Uterus (tissue), 4 donors: ENCODE measurements around the gene EIF3M. TPM values are rescaled to one million over a fixed set of nuclear protein-coding genes. Genes with fewer than 3 reads are reported as not detected.

Experiments used
- DNase-seq, 2 donors: peaks; one replicate each; pipeline ENCODE4 v3.0.0-alpha.2; 2019 to 2020
- H3K27ac ChIP-seq, 2 donors: fragments of 200-600 bp; sonication (generic); 1 replicate in 1 of 2; 2 replicates in 1 of 2; pipeline ENCODE4 v1.5.1; 2016 to 2018
- H3K27me3 ChIP-seq, 2 donors: fragments of 200-600 bp; sonication (generic); one replicate each; pipeline ENCODE4 v1.5.1; 2018 to 2019; ENCODE audit warnings: control low read depth in 1 of 2
- H3K36me3 ChIP-seq, 2 donors: fragments of 200-600 bp; sonication (generic); one replicate each; pipeline ENCODE4 v1.5.1; 2019; ENCODE audit warnings: control low read depth in 1 of 2
- H3K4me1 ChIP-seq, 2 donors: fragments of 200-600 bp; sonication (generic); one replicate each; pipeline ENCODE4 v1.5.1; 2018 to 2019; ENCODE audit warnings: control low read depth in 1 of 2
- H3K4me3 ChIP-seq, 2 donors: fragments of 200-600 bp; sonication (generic); 1 replicate in 1 of 2; 2 replicates in 1 of 2; pipeline ENCODE4 v1.5.1; 2018 to 2019; ENCODE audit warnings: mild to moderate bottlenecking in 1 of 2
- H3K9me3 ChIP-seq, 2 donors: fragments of 200-600 bp; sonication (generic); one replicate each; pipeline ENCODE4 v1.5.1; 2019; ENCODE audit warnings: control low read depth in 1 of 2
- CTCF ChIP-seq, 4 experiments: fragments of 200-600 bp in 2 of 4; fragments of 450-650 bp in 2 of 4; sonication (generic) in 2 of 4; IDR thresholded peaks; one replicate each; pipeline ENCODE4 v1.5.1; 2016 to 2019; ENCODE audit warnings: antibody characterized with exemption in 4 of 4, mild to moderate bottlenecking in 2 of 4, moderate library complexity in 1 of 4
- POLR2A ChIP-seq, 2 donors: fragments of 450-650 bp; IDR thresholded peaks; one replicate each; pipeline ENCODE4 v1.6.1; 2016; ENCODE audit warnings: antibody characterized with exemption in 2 of 2, mild to moderate bottlenecking in 1 of 2, moderate library complexity in 1 of 2
- intact Hi-C: fragments of 100-400 bp; cut with DNase I; formaldehyde crosslinking; loops from one replicate; pipeline ENCODE4 v1.15.1; 2023; ENCODE audit warnings: low total_unique reads
- total RNA-seq, 4 donors: library from RNA; depleted of rRNA in 3 of 4; stranded (reverse); fragments of >200 nt in 3 of 4; gene quantifications; one replicate each; pipeline versions ENCODE4 v1.1.0 to v1.2.4, GENCODE V29; 2014 to 2023
- donor health status: DM: yes; HTN: yes; CAD: no.

EIF3M gene
- total RNA-seq, 4 donors from 2014 or later = 96.8 to 611 (median 225) TPM

DNA sequence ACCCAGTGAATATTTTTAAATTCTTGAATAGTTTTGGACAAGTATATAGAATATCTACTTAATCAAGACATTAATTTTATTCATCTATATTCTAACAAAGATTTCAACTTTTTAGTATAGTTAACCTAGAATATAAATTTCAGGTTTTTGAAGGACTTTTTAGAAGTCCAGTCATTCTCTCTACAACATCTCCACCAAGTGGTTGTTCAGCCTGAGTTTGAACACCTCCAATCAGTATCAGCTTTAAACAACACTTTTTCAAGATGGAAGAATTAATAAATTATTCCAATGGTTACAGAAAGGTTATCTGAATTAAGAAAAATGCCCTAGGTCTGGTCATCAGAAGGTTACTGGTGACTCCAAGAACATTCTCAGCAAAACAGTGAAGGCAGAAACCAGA lies 31.8 kb downstream of the EIF3M start:
- H3K27ac ChIP-seq = no peak overlapping the region
- TF ChIP-seq POLR2A (IDR thresholded peaks at IDR 0.05) (no peak), CTCF (IDR thresholded peaks at IDR 0.05) (peak in 2 of 4 experiments; percentile 30 to 37)
- H3K9me3 ChIP-seq = no peaks in the 10 kb centered on the region
- DNase-seq = no peak
- H3K36me3 ChIP-seq = no peaks in the 10 kb centered on the region
- H3K4me3 ChIP-seq = no peak overlapping the region
- no peaks in the 10 kb centered on the region for H3K4me1 ChIP-seq
- intact Hi-C loops = no loop called here
- H3K27me3 ChIP-seq = no peaks in the 10 kb centered on the region

DNA sequence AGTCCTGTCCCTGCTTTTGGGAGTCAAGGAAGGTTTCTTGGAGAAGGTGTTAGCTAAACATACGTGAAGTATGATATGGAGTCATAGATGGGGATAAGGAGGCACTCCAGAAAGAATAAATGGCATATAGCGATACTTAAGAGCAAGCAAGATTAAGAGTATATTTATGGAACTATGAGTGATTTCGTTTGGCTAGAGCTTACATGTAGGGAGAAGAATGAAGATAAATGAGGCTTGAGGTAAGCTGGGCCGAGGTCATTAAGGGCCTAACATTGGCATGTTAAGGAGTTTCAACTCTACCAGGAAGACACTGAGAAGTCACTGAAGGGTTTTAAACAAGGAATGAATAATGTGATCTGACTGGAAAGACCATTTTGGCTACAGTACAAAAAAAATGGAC lies 33.3 kb downstream of the EIF3M start:
- no peak overlapping the region for H3K4me3 ChIP-seq
- no peaks in the 10 kb centered on the region for H3K9me3 ChIP-seq
- no peak for TF ChIP-seq CTCF (IDR thresholded peaks at IDR 0.05)
- TF ChIP-seq POLR2A (IDR thresholded peaks at IDR 0.05) = no peak
- no peak overlapping the region for H3K27ac ChIP-seq
- no peak for DNase-seq
- intact Hi-C loops = no loop called here
- H3K4me1 ChIP-seq = no peaks in the 10 kb centered on the region
- no peaks in the 10 kb centered on the region for H3K36me3 ChIP-seq
- no peaks in the 10 kb centered on the region for H3K27me3 ChIP-seq

GRCh38 chr11:32630844-32631243 lies 47.2 kb downstream of the EIF3M start:
- Histone ChIP-seq H3K27ac (no peak overlapping the region), H3K4me3 (no peak overlapping the region), H3K36me3 (no peaks in the 10 kb centered on the region), H3K4me1 (no peaks in the 10 kb centered on the region), H3K27me3 (no peaks in the 10 kb centered on the region), H3K9me3 (no peaks in the 10 kb centered on the region)
- no peak for TF ChIP-seq CTCF (IDR thresholded peaks at IDR 0.05)
- TF ChIP-seq POLR2A (IDR thresholded peaks at IDR 0.05) = no peak
- DNase-seq = no peak
- intact Hi-C loops = no loop called here

GRCh38 chr11:32635819-32636218 lies 52.2 kb downstream of the EIF3M start:
- Histone ChIP-seq H3K9me3 (no peaks in the 10 kb centered on the region), H3K4me1 (no peaks in the 10 kb centered on the region), H3K27me3 (no peaks in the 10 kb centered on the region), H3K36me3 (no peaks in the 10 kb centered on the region), H3K27ac (no peak overlapping the region), H3K4me3 (no peak overlapping the region)
- intact Hi-C loops = no loop called here
- TF ChIP-seq CTCF (IDR thresholded peaks at IDR 0.05) (no peak), POLR2A (IDR thresholded peaks at IDR 0.05) (no peak)
- DNase-seq = no peak

DNA sequence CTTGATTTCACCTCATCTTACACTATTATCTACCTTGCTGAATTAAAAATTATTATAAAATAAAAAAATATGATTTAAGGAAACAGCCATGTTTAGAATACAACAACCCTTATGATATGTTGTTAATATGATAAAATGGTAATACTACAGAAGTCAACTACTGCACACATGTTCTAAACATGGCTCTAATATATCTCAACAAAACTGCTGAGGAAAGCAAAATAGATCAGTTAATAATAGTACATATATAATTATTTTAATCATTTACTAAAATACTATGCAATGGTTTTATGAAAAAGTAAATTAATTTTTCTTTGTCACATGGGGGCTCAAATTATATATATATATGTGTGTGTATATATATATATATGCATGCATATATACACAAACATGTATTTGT lies 57.7 kb downstream of the EIF3M start:
- no peak overlapping the region for H3K4me3 ChIP-seq
- TF ChIP-seq CTCF (IDR thresholded peaks at IDR 0.05) = no peak
- H3K4me1 ChIP-seq = no peaks in the 10 kb centered on the region
- H3K27ac ChIP-seq = no peak overlapping the region
- no peak for DNase-seq
- no peaks in the 10 kb centered on the region for H3K9me3 ChIP-seq
- H3K27me3 ChIP-seq = no peaks in the 10 kb centered on the region
- no peaks in the 10 kb centered on the region for H3K36me3 ChIP-seq
- intact Hi-C loops = no loop called here
